Sigmoid colon (tissue), 4 donors: ENCODE data around the gene PSMC3.

Experiments used
- CTCF ChIP-seq, 4 experiments: fragments of 450-650 bp in 3 of 4; fragments of 200-600 bp in 1 of 4; IDR thresholded peaks; one replicate each; pipeline ENCODE4 v1.5.1; 2016 to 2019; ENCODE audit warnings: antibody characterized with exemption in 4 of 4, mild to moderate bottlenecking in 3 of 4, moderate library complexity in 2 of 4
- EP300 ChIP-seq, 4 donors: sonication (generic); formaldehyde crosslinking; IDR thresholded peaks; one replicate each; pipeline ENCODE4 v1.6.1; 2017; ENCODE audit warnings: antibody characterized with exemption in 4 of 4
- POLR2A ChIP-seq, 2 donors: fragments of 450-650 bp; IDR thresholded peaks; one replicate each; pipeline ENCODE4 v1.6.1; 2016; ENCODE audit warnings: antibody characterized with exemption in 2 of 2, mild to moderate bottlenecking in 2 of 2, moderate library complexity in 2 of 2
- POLR2AphosphoS5 ChIP-seq, 4 donors: sonication (generic); formaldehyde crosslinking; IDR thresholded peaks; one replicate each; pipeline ENCODE4 v1.6.1; 2017; ENCODE audit warnings: antibody characterized with exemption in 4 of 4

- TF ChIP-seq POLR2A (IDR thresholded peaks at IDR 0.05) (no peak), CTCF (IDR thresholded peaks at IDR 0.05) (no peak), POLR2AphosphoS5 (IDR thresholded peaks at IDR 0.05) (no peak), EP300 (IDR thresholded peaks at IDR 0.05) (no peak)
Measured at GRCh38 chr11:47415091-47415854, 11.0 kb downstream of the PSMC3 start.
